HL-60 (cell line): ENCODE measurements around the gene CALN1.

Experiments used
- CTCF ChIP-seq: IDR thresholded peaks from one replicate; pipeline ENCODE4 v1.5.1; 2011; ENCODE audit warnings: low read length, control low read depth, inconsistent platforms; ENCODE audit not compliant: insufficient read depth
- GABPA ChIP-seq: IDR thresholded peaks from 2 replicates; pipeline ENCODE4 v1.6.1; 2012; ENCODE audit warnings: low read depth
- REST ChIP-seq: IDR thresholded peaks from 2 replicates; pipeline ENCODE4 v1.6.1; 2012; ENCODE audit warnings: low read depth; ENCODE audit not compliant: insufficient replicate concordance
- SPI1 ChIP-seq: IDR thresholded peaks from 2 replicates; pipeline ENCODE4 v1.6.1; 2012; ENCODE audit warnings: low read depth, mild to moderate bottlenecking, borderline replicate concordance

GRCh38 chr7:72080341-72080766 is 331.8 kb downstream of the CALN1 start:
- TF ChIP-seq CTCF (no peak), SPI1 (no peak), REST (no peak), GABPA (no peak)
